K562 (cell line): Measurements from ENCODE around the gene MVP. TPM values are rescaled to one million over a fixed set of nuclear protein-coding genes. Genes with fewer than 3 reads are reported as not detected.

Experiments
- AFF1 ChIP-seq, 2 experiments: fragments of 450-650 bp; IDR thresholded peaks; 2 replicates each; pipeline ENCODE4 v1.6.1; 2018; ENCODE audit warnings: mild to moderate bottlenecking in 2 of 2, low read depth in 1 of 2; ENCODE audit not compliant: partially characterized antibody in 2 of 2
- FOXJ2 ChIP-seq: fragments of 200-800 bp; sonication (Bioruptor generic); IDR thresholded peaks from 2 replicates; pipeline ENCODE4 v1.6.1; 2016; ENCODE audit warnings: missing genetic modification characterization, missing compliant biosample characterization
- GMEB1 ChIP-seq: fragments of 250-450 bp; sonication (Bioruptor Pico); IDR thresholded peaks from 2 replicates; pipeline ENCODE4 v1.4.0; 2020; ENCODE audit warnings: mild to moderate bottlenecking
- KDM5B ChIP-seq: fragments of 200-600 bp; sonication (generic); IDR thresholded peaks from 2 replicates; pipeline ENCODE4 v1.6.1; 2012; ENCODE audit warnings: low read depth, mild to moderate bottlenecking, moderate library complexity, low read length, control low read depth, inconsistent platforms; ENCODE audit not compliant: insufficient replicate concordance
- MAFG ChIP-seq: fragments of 450-650 bp; conservative IDR thresholded peaks from 2 replicates; pipeline ENCODE4 v1.6.1; 2016; ENCODE audit warnings: missing genetic modification characterization, missing compliant biosample characterization
- MAFK ChIP-seq: IDR thresholded peaks from 2 replicates; pipeline ENCODE4 v1.6.1; 2011; ENCODE audit warnings: low read length, improper control_type of control experiment
- NFRKB ChIP-seq: fragments of 450-650 bp; IDR thresholded peaks from 2 replicates; pipeline ENCODE4 v1.6.1; 2016; ENCODE audit warnings: low read depth
- NR2C1 ChIP-seq, 2 experiments: fragments of 450-650 bp; IDR thresholded peaks; 2 replicates each; pipeline ENCODE4 v1.6.1; 2017; ENCODE audit warnings: mild to moderate bottlenecking in 2 of 2, antibody characterized with exemption in 1 of 2, inconsistent platforms in 1 of 2, missing compliant biosample characterization in 1 of 2, missing genetic modification characterization in 1 of 2
- RAD21 ChIP-seq, 2 experiments: fragments of 250-450 bp in 1 of 2; fragments of 450-650 bp in 1 of 2; sonication (Bioruptor Pico) in 1 of 2; formaldehyde crosslinking in 1 of 2; IDR thresholded peaks in 1 of 2; conservative IDR thresholded peaks in 1 of 2; 2 replicates each; pipeline versions ENCODE4 v1.4.0 to v1.8.0; 2020 to 2022; ENCODE audit warnings: mild to moderate bottlenecking in 2 of 2, moderate library complexity in 1 of 2
- SMAD3 ChIP-seq: fragments of 450-650 bp; formaldehyde crosslinking; conservative IDR thresholded peaks from 2 replicates; pipeline ENCODE4 v1.4.0; 2020; ENCODE audit warnings: mild to moderate bottlenecking
- STAT5B ChIP-seq: fragments of 250-450 bp; sonication (Bioruptor Pico); IDR thresholded peaks from 2 replicates; pipeline ENCODE4 v1.8.0; 2021; ENCODE audit warnings: mild to moderate bottlenecking, inconsistent platforms
- TEAD1 ChIP-seq, 2 experiments: fragments of 450-650 bp in 1 of 2; sonication (generic) in 1 of 2; formaldehyde crosslinking; IDR thresholded peaks; 2 replicates each; pipeline versions ENCODE4 v1.4.0 to v1.8.0; 2020 to 2022; ENCODE audit warnings: mild to moderate bottlenecking in 2 of 2, missing genetic modification reagents in 1 of 2
- ZNF408 ChIP-seq: fragments of 250-450 bp; sonication (Bioruptor Pico); IDR thresholded peaks from 2 replicates; pipeline ENCODE4 v1.4.0; 2020; ENCODE audit warnings: low read depth, mild to moderate bottlenecking, moderate library complexity
- polyA plus RNA-seq, 8 experiments: library from polyadenylated mRNA; depleted of rRNA in 4 of 8; stranded (reverse) in 5 of 8; unstranded in 3 of 8; fragments of >200 nt; fragmentation: Nextera tagmentation in 2 of 8; fragmentation: Illumina TruSeq in 1 of 8; extraction: Ambion mirVana in 2 of 8; extraction: Trizol in 1 of 8; gene quantifications; 2 replicates each; pipeline versions ENCODE4 v1.2.1 to v1.2.3, GENCODE V29; 2011 to 2014; ENCODE audit warnings: inconsistent platforms in 1 of 8, missing spikeins in 1 of 8
- total RNA-seq, 7 experiments: library from RNA; depleted of rRNA in 6 of 7; stranded (reverse); fragments of >200 nt in 6 of 7; fragmentation: Illumina TruSeq in 2 of 7; extraction: Trizol in 2 of 7; gene quantifications; 2 replicates each; pipeline versions ENCODE4 v1.2.1 to v1.2.3, GENCODE V29; 2011 to 2021; ENCODE audit warnings: low replicate concordance in 1 of 7
- TF ChIP-seq, protein P1 (sequence below): fragments of 250-450 bp; sonication (Bioruptor Pico); IDR thresholded peaks from 2 replicates; pipeline ENCODE4 v1.8.0; 2022; ENCODE audit warnings: inconsistent platforms, mild to moderate bottlenecking, moderate library complexity, borderline replicate concordance
- TF ChIP-seq, protein P2 (sequence below): IDR thresholded peaks from 2 replicates; pipeline ENCODE4 v1.6.1; 2011; ENCODE audit not compliant: insufficient read length; ENCODE audit errors: extremely low read depth
- TF ChIP-seq, protein P3 (sequence below): fragments of 450-650 bp; IDR thresholded peaks from 2 replicates; pipeline ENCODE4 v1.6.1; 2014; ENCODE audit warnings: low read depth, mild to moderate bottlenecking, moderate library complexity, borderline replicate concordance

MVP gene
- total and polyA plus RNA-seq, 9 of the 15 experiments (the other 6 are each of a cell fraction or from before 2014, with no cell fraction given) = 0.39 to 1.9 (median 0.76) TPM; not detected in 2

DNA sequence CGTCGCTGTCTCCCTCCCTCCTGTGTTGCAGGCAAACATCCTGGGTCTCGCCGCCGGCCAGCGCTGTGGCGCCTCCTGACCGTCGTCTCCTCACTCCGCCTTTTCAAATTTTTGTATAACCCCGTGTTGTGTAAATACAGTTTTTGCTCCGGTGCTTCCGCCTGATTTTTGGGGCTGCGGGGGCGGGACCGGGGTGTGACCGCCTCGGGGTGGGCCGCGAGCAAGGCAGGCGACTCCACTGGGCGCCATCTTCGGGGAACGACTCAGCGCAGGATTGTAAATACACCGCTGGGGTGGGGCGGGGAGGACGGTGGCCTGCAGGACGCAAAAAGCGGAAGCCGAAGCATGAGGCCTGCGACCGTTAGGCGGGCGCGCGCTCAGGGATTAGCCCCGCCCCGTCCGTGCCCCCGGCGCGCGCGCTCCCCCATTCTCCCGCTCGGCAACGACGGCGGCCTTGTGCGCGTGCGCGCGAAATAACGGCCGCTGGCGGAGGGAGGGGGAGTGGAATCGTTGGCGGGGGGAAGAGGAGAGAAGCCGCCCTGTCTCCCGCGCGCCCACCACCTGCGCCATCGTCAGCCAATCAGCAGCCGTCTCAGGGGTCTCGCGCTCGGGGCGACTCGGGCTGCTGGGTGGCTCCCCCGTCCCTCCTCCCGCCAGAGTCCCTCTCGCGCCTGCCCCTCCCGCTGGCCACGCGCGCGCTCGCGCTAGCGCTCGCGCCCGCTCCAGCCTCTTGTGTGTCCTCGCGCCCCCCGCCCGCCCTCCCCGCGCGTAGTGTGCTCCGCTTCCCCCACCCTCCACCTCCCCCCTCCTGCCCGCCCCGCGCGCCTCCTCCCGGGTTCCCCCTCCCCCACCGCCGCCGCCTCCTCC lies 14.8 kb upstream of the MVP start (continued):
- peak; percentile 75 for TF ChIP-seq KDM5B
- TF ChIP-seq, protein P1, sequence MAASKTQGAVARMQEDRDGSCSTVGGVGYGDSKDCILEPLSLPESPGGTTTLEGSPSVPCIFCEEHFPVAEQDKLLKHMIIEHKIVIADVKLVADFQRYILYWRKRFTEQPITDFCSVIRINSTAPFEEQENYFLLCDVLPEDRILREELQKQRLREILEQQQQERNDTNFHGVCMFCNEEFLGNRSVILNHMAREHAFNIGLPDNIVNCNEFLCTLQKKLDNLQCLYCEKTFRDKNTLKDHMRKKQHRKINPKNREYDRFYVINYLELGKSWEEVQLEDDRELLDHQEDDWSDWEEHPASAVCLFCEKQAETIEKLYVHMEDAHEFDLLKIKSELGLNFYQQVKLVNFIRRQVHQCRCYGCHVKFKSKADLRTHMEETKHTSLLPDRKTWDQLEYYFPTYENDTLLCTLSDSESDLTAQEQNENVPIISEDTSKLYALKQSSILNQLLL (CRISPR knock-in tag) = no peak
- TF ChIP-seq SMAD3 (CRISPR knock-in tag) = peak; percentile 64
- TF ChIP-seq NFRKB = peak; percentile 94
- TF ChIP-seq RAD21 (CRISPR knock-in tag; conservative IDR thresholded peaks at IDR 0.05 in 1 of 2, IDR thresholded peaks at IDR 0.05 in 1 of 2) = no peak
- peak; percentile 68 to 75 for TF ChIP-seq TEAD1 (CRISPR knock-in tag; IDR thresholded peaks at IDR 0.05)
- TF ChIP-seq AFF1 (IDR thresholded peaks at IDR 0.05; ENCODE audit: low read depth in 1 of 2, partially characterized antibody in 2 of 2) = peak in 1 of 2 experiments; percentile 34
- TF ChIP-seq, protein P2, sequence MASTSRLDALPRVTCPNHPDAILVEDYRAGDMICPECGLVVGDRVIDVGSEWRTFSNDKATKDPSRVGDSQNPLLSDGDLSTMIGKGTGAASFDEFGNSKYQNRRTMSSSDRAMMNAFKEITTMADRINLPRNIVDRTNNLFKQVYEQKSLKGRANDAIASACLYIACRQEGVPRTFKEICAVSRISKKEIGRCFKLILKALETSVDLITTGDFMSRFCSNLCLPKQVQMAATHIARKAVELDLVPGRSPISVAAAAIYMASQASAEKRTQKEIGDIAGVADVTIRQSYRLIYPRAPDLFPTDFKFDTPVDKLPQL = no peak
- TF ChIP-seq, protein P3, sequence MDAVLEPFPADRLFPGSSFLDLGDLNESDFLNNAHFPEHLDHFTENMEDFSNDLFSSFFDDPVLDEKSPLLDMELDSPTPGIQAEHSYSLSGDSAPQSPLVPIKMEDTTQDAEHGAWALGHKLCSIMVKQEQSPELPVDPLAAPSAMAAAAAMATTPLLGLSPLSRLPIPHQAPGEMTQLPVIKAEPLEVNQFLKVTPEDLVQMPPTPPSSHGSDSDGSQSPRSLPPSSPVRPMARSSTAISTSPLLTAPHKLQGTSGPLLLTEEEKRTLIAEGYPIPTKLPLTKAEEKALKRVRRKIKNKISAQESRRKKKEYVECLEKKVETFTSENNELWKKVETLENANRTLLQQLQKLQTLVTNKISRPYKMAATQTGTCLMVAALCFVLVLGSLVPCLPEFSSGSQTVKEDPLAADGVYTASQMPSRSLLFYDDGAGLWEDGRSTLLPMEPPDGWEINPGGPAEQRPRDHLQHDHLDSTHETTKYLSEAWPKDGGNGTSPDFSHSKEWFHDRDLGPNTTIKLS = no peak; the same call in 1 of the 2 replicates
- no peak for TF ChIP-seq ZNF408 (CRISPR knock-in tag)
- peak; percentile 84 for TF ChIP-seq GMEB1 (CRISPR knock-in tag)
- no peak for TF ChIP-seq MAFG (tag)
- no peak for TF ChIP-seq MAFK
- peak; percentile 82 for TF ChIP-seq FOXJ2
- TF ChIP-seq NR2C1 (IDR thresholded peaks at IDR 0.05) = 0 out of 2 replicates have a peak, but pooled peaks have one; percentile 33
- no peak; the same call in 1 of the 2 replicates for TF ChIP-seq NR2C1 (tag; IDR thresholded peaks at IDR 0.05)
- no peak for TF ChIP-seq STAT5B (CRISPR knock-in tag)
